Thyroid gland (tissue), 4 donors: Measurements from ENCODE around the gene MYO16.

Experiments
- POLR2A ChIP-seq, 2 donors: fragments of 450-650 bp; IDR thresholded peaks; one replicate each; pipeline ENCODE4 v1.6.1; 2017; ENCODE audit warnings: antibody characterized with exemption in 2 of 2, mild to moderate bottlenecking in 2 of 2, moderate library complexity in 1 of 2
- TF ChIP-seq, protein P1 (sequence below), 6 experiments: fragments of 200-600 bp in 3 of 6; fragments of 450-650 bp in 3 of 6; sonication (generic) in 3 of 6; IDR thresholded peaks; one replicate each; pipeline ENCODE4 v1.5.1; 2016 to 2019; ENCODE audit warnings: antibody characterized with exemption in 6 of 6, mild to moderate bottlenecking in 2 of 6, inconsistent platforms in 1 of 6, moderate library complexity in 1 of 6

DNA sequence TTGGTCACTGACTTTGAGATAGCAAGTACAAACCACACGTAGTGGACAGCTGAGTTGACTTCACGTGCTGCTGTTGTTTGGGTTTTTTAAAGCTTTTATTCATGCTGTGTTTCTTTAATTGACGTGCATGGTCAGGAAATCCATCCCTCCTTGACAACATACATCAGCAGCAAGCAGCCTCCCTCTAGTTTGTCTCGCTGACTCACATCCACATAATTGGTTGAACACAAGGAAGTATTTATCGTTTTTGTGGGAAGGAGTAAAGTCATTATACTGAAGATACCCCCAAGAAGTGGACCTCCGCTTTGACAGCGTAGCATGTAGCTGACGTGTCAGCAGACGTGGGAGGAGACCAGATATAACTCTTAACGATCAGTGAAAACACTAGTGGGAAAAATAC lies 355.8 kb downstream of the MYO16 start:
- TF ChIP-seq, protein P1, sequence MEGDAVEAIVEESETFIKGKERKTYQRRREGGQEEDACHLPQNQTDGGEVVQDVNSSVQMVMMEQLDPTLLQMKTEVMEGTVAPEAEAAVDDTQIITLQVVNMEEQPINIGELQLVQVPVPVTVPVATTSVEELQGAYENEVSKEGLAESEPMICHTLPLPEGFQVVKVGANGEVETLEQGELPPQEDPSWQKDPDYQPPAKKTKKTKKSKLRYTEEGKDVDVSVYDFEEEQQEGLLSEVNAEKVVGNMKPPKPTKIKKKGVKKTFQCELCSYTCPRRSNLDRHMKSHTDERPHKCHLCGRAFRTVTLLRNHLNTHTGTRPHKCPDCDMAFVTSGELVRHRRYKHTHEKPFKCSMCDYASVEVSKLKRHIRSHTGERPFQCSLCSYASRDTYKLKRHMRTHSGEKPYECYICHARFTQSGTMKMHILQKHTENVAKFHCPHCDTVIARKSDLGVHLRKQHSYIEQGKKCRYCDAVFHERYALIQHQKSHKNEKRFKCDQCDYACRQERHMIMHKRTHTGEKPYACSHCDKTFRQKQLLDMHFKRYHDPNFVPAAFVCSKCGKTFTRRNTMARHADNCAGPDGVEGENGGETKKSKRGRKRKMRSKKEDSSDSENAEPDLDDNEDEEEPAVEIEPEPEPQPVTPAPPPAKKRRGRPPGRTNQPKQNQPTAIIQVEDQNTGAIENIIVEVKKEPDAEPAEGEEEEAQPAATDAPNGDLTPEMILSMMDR (IDR thresholded peaks at IDR 0.05): no peak
- TF ChIP-seq POLR2A (IDR thresholded peaks at IDR 0.05): no peak
